Brain microvascular endothelial cell (primary cell): ENCODE results near the gene KCNJ12.

Experiments used
- DNase-seq: peaks from one replicate; pipeline ENCODE4 v3.0.0-alpha.2; 2020
- H3K27ac ChIP-seq: fragments of 250-450 bp; sonication (Bioruptor Pico); 2 replicates; pipeline ENCODE4 v1.5.1; 2020; ENCODE audit warnings: mild to moderate bottlenecking, moderate library complexity
- H3K27me3 ChIP-seq: fragments of 250-450 bp; sonication (Bioruptor Pico); replicated peaks from 2 replicates; pipeline ENCODE4 v1.5.1; 2020; ENCODE audit warnings: mild to moderate bottlenecking
- H3K36me3 ChIP-seq: fragments of 250-450 bp; sonication (Bioruptor Pico); replicated peaks from 2 replicates; pipeline ENCODE4 v1.5.1; 2020; ENCODE audit warnings: mild to moderate bottlenecking
- H3K4me3 ChIP-seq: 2 replicates; pipeline ENCODE4 v1.5.1; 2011; ENCODE audit warnings: low read depth, mild to moderate bottlenecking, control low read depth, low read length, moderate library complexity
- in situ Hi-C: cut with HindIII; loops from 2 replicates; pipeline ENCODE4 v1.10.0; 2017; ENCODE audit warnings: low sequenced_read_pairs, low pct_ligation_motif_present
- TF ChIP-seq, protein P1 (sequence below): IDR thresholded peaks from 2 replicates; pipeline ENCODE4 v1.5.1; 2011; ENCODE audit warnings: low read depth, mild to moderate bottlenecking, moderate library complexity, low read length, control low read depth, inconsistent platforms; ENCODE audit errors: missing control alignments

The KCNJ12 gene

DNA sequence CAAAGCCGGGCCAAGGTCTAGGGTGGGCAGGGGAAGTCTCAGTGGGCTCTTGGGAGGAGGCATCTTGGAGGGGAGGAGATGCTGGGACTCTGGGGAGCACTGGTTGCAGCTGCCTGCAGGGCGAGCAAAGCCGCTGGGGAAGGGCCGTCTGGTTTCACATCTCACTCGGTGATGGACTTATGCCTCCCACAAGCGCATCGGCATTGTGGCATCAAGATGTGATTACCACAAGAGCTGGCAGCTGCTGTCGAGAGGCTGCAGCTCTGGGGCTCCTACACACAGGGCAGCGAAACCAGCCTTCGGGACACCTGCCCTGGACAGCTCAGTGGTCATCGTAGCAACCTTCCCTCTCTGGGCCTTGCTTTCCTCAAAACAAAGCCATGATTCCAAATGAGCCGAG is 3.1 kb upstream of the KCNJ12 start:
- in situ Hi-C loops: no loop called here
- H3K4me3 ChIP-seq: no peak overlapping the region
- peaks cover 4% of the 10 kb centered on the region for H3K27me3 ChIP-seq
- no peak for DNase-seq
- no peak overlapping the region for H3K27ac ChIP-seq
- no peaks in the 10 kb centered on the region for H3K36me3 ChIP-seq
- TF ChIP-seq, protein P1, sequence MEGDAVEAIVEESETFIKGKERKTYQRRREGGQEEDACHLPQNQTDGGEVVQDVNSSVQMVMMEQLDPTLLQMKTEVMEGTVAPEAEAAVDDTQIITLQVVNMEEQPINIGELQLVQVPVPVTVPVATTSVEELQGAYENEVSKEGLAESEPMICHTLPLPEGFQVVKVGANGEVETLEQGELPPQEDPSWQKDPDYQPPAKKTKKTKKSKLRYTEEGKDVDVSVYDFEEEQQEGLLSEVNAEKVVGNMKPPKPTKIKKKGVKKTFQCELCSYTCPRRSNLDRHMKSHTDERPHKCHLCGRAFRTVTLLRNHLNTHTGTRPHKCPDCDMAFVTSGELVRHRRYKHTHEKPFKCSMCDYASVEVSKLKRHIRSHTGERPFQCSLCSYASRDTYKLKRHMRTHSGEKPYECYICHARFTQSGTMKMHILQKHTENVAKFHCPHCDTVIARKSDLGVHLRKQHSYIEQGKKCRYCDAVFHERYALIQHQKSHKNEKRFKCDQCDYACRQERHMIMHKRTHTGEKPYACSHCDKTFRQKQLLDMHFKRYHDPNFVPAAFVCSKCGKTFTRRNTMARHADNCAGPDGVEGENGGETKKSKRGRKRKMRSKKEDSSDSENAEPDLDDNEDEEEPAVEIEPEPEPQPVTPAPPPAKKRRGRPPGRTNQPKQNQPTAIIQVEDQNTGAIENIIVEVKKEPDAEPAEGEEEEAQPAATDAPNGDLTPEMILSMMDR: no peak

DNA sequence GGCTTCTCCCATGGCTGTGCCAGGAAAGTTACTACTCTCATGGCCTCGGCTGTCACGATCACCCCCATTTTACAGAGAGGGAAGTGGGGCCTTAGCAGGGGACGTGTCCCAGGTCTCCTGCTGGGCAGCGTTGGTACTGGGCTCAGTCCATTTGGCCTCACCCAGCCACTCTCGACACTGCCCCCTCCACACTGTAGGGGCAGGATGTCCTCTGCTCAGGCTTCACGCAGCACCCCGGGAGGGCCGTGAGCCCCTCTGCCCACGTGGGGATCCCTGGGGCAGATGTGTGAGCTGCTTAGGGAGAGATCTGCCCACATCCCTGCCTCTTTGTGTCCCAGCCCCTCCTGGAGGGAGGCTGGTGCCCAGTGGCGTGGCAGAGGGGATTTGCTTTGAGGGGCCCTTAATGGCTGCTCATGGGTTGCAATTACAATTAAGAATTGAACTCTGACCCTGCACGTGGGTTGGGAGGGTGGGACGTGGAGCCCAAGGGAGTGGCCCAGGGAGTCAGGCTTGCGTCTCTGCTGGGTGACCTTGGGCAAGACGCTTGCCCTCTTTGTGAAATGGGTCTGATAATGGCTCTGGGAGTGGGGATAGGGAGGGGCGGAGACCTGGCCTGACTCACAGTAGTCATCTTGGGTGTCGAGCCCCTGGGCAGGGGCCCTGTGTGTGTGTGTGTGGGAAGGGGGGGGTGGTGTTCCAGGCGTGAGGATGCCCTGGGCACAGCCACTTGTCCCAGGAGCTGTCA is 2.3 kb upstream of the KCNJ12 start:
- in situ Hi-C loops: no loop called here
- no peaks in the 10 kb centered on the region for H3K36me3 ChIP-seq
- H3K27me3 ChIP-seq: peaks cover 9% of the 10 kb centered on the region
- DNase-seq: no peak
- no peak overlapping the region for H3K4me3 ChIP-seq
- TF ChIP-seq, protein P1: peak; percentile 8
- no peak overlapping the region for H3K27ac ChIP-seq

DNA sequence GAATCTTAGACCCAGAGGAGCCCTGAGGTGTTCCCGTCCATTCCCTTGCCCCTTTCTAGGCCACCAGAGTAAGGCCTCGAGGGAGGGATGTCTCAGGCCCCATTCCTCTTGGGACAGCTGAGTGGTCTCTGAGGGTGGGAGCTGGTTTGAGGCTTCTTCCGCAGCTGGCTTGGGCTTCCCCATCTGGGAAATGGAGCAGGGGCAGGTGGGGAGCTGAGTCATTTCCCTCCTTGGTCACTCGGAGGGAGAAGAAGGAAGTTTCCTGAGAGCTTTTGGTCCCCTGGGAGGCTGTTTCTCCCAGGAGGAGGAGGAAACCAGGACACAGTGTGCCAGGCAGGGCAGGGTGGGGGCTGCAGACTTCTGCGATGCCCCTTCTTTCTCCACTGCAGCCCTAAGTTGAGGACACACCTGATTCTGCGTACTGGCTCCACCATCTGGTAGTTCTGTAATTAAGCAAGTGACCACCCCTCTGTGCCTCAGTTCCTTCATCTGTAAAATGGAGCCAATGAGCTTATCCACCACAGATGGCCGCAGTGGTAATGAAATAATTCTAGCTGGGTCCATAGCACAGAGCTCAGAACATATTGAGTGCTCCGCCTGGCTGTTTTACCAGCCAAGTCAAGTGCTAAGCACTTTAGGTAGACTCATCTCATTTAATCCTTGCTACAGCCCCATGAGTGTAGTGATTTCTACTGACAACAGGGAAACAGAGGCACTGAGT is 1.6 kb upstream of the KCNJ12 start:
- Histone ChIP-seq H3K27ac (no peak overlapping the region), H3K27me3 (peaks cover 9% of the 10 kb centered on the region), H3K4me3 (no peak overlapping the region), H3K36me3 (no peaks in the 10 kb centered on the region)
- no peak for DNase-seq
- TF ChIP-seq, protein P1: no peak
- in situ Hi-C loops: no loop called here

DNA sequence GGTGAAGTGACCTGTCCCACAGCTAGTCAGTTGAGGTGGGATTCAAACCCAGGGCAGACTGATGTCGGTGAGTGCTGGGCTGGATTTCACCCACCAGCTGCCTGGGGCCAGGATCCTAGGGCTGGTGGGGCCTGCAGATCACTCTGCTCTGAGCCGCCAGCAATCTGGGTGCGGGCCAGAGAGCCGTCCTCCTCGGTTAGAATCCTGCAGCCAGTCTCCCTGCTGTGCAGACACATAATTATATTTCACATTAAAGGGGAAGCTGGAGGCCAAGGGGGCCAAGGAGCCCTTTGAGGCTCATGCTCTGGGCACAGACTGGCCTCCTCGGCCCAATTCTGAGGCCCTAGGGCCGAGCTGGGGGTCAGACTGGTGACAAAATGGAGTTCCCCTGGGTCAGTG is 996 bp upstream of the KCNJ12 start:
- peaks cover 9% of the 10 kb centered on the region for H3K27me3 ChIP-seq

DNA sequence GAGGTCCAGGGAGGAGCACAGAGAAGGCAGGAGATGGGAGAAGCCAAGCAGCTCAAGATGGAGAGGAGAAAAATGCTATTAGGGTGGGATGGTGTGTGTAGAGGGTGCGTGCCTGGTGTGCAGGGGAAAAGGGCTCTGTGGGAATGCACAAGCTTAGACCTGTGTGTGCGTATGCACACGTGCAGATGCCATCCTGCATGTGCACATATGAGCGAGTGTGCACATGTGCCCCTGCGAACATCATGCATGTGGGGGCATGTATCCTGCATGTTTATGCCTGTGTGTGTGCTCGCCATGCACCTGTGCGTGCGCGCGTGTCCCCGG is 438 bp upstream of the KCNJ12 start:
- DNase-seq: no peak
- peaks cover 9% of the 10 kb centered on the region for H3K27me3 ChIP-seq
- in situ Hi-C loops: no loop called here
- H3K27ac ChIP-seq: no peak overlapping the region
- no peaks in the 10 kb centered on the region for H3K36me3 ChIP-seq
- TF ChIP-seq, protein P1: no peak
- no peak overlapping the region for H3K4me3 ChIP-seq

More for the DNA sequence above, 996 bp upstream of the KCNJ12 start:
- DNase-seq: no peak
- no peak overlapping the region for H3K4me3 ChIP-seq
- H3K27ac ChIP-seq: no peak overlapping the region
- no peaks in the 10 kb centered on the region for H3K36me3 ChIP-seq
- in situ Hi-C loops: no loop called here
- TF ChIP-seq, protein P1: no peak
